Measurements from ENCODE around the gene SIGLECL1.

DNA sequence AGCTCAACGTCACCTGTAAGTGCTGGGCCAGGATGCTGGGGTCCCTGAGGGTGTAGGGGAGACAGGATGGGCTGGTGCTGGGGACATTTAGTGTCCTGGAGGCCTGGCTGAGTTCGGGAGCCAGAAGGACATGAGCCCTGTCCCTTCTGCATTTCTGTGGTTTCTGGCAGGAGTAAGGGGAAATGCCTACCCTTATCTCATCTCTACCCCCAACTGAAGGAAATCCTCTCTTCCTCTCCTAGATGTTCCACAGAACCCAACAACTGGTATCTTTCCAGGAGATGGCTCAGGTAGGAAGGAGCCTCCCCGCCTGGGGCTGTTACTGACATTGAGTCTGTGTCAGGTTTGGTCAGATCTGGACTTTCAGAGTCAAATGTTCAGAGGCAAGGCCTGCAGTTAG lies 24.8 kb upstream of the SIGLECL1 start:
- TF ChIP-seq, protein P1, sequence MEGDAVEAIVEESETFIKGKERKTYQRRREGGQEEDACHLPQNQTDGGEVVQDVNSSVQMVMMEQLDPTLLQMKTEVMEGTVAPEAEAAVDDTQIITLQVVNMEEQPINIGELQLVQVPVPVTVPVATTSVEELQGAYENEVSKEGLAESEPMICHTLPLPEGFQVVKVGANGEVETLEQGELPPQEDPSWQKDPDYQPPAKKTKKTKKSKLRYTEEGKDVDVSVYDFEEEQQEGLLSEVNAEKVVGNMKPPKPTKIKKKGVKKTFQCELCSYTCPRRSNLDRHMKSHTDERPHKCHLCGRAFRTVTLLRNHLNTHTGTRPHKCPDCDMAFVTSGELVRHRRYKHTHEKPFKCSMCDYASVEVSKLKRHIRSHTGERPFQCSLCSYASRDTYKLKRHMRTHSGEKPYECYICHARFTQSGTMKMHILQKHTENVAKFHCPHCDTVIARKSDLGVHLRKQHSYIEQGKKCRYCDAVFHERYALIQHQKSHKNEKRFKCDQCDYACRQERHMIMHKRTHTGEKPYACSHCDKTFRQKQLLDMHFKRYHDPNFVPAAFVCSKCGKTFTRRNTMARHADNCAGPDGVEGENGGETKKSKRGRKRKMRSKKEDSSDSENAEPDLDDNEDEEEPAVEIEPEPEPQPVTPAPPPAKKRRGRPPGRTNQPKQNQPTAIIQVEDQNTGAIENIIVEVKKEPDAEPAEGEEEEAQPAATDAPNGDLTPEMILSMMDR (IDR thresholded peaks at IDR 0.05; ENCODE audit: insufficient read depth, low read length, poor library complexity, severe bottlenecking) = no peak
- no peak for TF ChIP-seq EZH2phosphoT487 (conservative IDR thresholded peaks at IDR 0.05; ENCODE audit: low read length)
